KMS-11 (cell line): ENCODE data around the gene LASP1NB.

Experiments used
- H2AFZ ChIP-seq: fragments of 200-600 bp; sonication (generic); 2 replicates; pipeline ENCODE4 v1.6.1; 2016; ENCODE audit warnings: antibody characterized with exemption, mixed run types, low read depth
- H3K27ac ChIP-seq: fragments of 200-600 bp; sonication (generic); 2 replicates; pipeline ENCODE4 v1.6.1; 2016; ENCODE audit warnings: mild to moderate bottlenecking, mixed run types
- H3K27me3 ChIP-seq: fragments of 200-600 bp; sonication (generic); 2 replicates; pipeline ENCODE4 v1.6.1; 2017; ENCODE audit warnings: mild to moderate bottlenecking, low read depth, mixed run types, moderate library complexity; ENCODE audit not compliant: insufficient read depth
- H3K36me3 ChIP-seq: fragments of 200-600 bp; sonication (generic); 2 replicates; pipeline ENCODE4 v1.6.1; 2017; ENCODE audit warnings: mild to moderate bottlenecking, mixed run types; ENCODE audit not compliant: insufficient read depth
- H3K4me1 ChIP-seq: fragments of 200-600 bp; sonication (generic); 2 replicates; pipeline ENCODE4 v1.6.1; 2016; ENCODE audit warnings: mild to moderate bottlenecking, low read depth, mixed run types; ENCODE audit not compliant: poor library complexity, severe bottlenecking
- H3K4me2 ChIP-seq: fragments of 200-600 bp; sonication (generic); 2 replicates; pipeline ENCODE4 v1.7.0; 2016; ENCODE audit warnings: mild to moderate bottlenecking, mixed run types
- H3K4me3 ChIP-seq: fragments of 200-600 bp; sonication (generic); IDR thresholded peaks from 2 replicates; pipeline ENCODE4 v1.6.1; 2017; ENCODE audit warnings: low read depth, low read length, mixed read lengths; ENCODE audit not compliant: insufficient read depth
- H3K79me2 ChIP-seq: fragments of 200-600 bp; sonication (generic); 2 replicates; pipeline ENCODE4 v1.6.1; 2016; ENCODE audit warnings: low read depth, mixed run types; ENCODE audit not compliant: insufficient read depth
- H3K9ac ChIP-seq: fragments of 200-600 bp; sonication (generic); 2 replicates; pipeline ENCODE4 v1.6.1; 2016; ENCODE audit warnings: mild to moderate bottlenecking, mixed run types
- H4K20me1 ChIP-seq: fragments of 200-600 bp; sonication (generic); 2 replicates; pipeline ENCODE4 v1.6.1; 2016; ENCODE audit warnings: mild to moderate bottlenecking, mixed run types; ENCODE audit not compliant: insufficient read depth
- TF ChIP-seq, protein P1 (sequence below): fragments of 200-600 bp; sonication (generic); conservative IDR thresholded peaks from 2 replicates; pipeline ENCODE4 v1.6.1; 2017; ENCODE audit warnings: low read depth, mild to moderate bottlenecking, antibody characterized with exemption, low read length, moderate library complexity, mixed read lengths

LASP1NB gene

DNA sequence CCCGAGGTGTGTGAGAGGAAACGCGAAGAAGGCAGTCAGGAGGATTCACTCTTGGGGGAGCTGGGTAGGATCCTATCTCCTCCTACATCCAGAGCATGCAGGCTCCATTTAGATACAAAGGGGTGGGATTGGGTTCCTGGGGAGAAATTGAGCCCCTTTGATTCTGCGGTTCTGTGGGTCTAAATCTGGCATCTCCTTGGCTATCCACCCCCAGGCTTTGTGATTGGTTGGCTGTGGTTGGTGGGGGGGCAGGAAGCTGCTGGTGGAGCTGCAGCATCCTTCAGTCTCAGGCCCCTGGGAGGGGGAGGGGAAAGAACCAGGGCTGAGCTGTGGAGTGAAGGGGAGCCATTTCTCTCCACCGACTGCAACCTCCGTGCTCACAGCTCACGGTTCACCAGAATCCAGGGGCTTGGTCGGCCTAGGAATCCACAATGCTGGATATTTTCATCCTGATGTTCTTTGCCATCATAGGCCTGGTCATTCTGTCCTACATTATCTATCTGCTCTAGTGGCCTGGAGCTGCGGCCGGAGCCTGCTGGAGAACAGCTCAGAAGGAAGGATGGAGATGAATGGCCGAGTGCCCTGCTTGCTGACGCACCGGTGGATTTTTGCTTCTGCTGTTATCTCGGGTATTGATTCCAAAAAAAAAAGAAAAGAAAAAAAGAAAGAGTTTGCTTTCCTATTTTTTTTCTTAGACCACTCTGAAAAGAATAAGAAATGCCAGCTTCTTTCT lies at the start of gene LASP1NB:
Gene LASP1NB (plus strand): TSS at position 352 of the 733 bp plus-strand sequence.
- Histone ChIP-seq H2AFZ (no peak within 1 kb of the TSS), H3K9ac (no peak within 1 kb of the TSS), H3K79me2 (no peaks in the 10 kb centered on the region), H4K20me1 (no peaks in the 10 kb centered on the region), H3K4me1 (peaks cover 19% of the 10 kb centered on the region), H3K27ac (peak within 1 kb of the TSS; percentile 12; the same call in 1 of the 2 replicates), H3K36me3 (no peaks in the 10 kb centered on the region), H3K4me3 (no peak within 1 kb of the TSS), H3K27me3 (no peaks in the 10 kb centered on the region), H3K4me2 (peak within 1 kb of the TSS; percentile 8; the same call in 1 of the 2 replicates)
- TF ChIP-seq, protein P1, sequence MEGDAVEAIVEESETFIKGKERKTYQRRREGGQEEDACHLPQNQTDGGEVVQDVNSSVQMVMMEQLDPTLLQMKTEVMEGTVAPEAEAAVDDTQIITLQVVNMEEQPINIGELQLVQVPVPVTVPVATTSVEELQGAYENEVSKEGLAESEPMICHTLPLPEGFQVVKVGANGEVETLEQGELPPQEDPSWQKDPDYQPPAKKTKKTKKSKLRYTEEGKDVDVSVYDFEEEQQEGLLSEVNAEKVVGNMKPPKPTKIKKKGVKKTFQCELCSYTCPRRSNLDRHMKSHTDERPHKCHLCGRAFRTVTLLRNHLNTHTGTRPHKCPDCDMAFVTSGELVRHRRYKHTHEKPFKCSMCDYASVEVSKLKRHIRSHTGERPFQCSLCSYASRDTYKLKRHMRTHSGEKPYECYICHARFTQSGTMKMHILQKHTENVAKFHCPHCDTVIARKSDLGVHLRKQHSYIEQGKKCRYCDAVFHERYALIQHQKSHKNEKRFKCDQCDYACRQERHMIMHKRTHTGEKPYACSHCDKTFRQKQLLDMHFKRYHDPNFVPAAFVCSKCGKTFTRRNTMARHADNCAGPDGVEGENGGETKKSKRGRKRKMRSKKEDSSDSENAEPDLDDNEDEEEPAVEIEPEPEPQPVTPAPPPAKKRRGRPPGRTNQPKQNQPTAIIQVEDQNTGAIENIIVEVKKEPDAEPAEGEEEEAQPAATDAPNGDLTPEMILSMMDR, result no peak

DNA sequence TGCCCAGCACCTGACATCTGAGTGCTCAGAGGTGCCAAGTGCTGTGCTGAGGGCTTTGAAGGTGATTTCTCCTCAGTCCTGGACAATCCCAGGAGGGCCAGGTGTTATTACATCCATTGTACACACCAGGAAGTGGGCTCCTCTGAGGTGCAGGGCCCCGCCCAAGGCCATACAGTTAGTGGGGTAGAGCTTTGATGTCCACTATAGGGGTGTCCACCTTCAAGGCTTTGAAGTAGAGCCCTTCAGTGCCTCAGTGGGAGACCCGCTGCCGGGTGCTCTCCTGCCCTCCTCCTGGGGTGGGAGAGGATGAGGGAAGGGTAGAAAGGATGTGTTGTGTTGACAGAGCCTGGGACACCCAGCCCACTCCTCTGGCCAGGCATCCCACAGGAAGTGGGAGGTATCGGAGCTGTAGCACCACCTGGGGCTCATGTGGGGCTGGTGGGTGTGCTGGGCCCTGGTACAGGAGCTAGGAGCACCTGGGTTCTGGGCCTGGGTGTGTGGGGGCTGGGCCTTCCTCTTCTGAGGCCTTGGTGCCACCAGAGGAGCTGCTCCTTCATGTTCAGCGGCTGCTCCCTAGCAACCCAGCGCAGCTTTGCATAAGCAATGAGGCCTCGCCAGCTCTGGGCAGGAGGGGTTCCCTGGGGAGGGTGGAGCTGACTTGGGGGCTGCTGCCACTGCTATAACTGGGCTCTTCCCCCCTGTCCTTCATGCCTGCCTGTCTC lies 48.1 kb upstream of the LASP1NB start:
- Histone ChIP-seq H3K79me2 (peaks cover 74% of the 10 kb centered on the region), H4K20me1 (no peaks in the 10 kb centered on the region; the same call in 1 of the 2 replicates), H3K27ac (no peak overlapping the region), H3K36me3 (no peaks in the 10 kb centered on the region), H3K9ac (no peak overlapping the region), H3K27me3 (no peaks in the 10 kb centered on the region), H3K4me1 (peaks cover 76% of the 10 kb centered on the region), H3K4me3 (no peak overlapping the region), H3K4me2 (peak overlapping the region; percentile 30; the same call in 1 of the 2 replicates), H2AFZ (no peak overlapping the region)
- TF ChIP-seq, protein P1, result no peak

DNA sequence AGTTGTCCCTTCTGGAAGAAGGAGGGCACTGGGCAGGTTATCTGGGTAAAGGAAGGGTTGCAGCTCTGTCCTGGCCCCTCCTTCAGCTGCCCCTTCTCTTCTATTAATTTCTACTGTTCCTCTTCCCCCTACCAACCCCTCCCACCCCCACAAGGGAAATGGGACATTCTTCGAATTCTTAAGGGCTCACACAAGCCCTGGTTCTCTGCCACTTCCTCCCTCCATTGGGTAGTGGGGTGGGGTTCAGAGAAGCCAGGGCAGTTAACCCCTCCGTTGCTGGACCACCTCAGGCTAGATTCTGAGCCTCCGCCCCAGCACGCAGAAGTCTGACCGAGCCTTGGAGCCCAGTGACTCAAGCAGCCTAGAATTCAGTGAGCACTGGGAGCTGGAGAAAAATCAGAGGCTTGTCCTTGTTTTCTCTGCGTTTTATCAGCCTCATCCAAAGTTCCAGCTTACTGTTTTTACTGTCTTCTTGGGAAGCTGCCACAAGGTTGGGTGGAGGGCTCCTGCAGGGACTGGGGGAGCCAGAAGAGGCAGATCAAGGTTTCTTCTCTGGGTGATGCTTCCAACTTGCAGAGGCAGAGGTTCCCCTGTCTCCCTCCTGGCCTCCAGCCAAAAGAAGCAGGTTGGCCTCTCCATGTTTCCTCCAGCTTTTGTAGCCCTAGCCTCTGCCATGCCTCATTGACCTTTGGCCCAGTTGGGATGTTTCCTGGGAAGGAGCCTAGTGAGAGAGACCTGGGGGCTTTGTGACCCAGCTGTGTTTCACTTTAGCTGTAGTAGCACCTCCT lies 45.3 kb upstream of the LASP1NB start:
- Histone ChIP-seq H3K36me3 (no peaks in the 10 kb centered on the region), H3K4me2 (peak overlapping the region; percentile 53), H3K27ac (no peak overlapping the region; the same call in 1 of the 2 replicates), H3K4me3 (no peak overlapping the region), H4K20me1 (no peaks in the 10 kb centered on the region; the same call in 1 of the 2 replicates), H3K27me3 (no peaks in the 10 kb centered on the region), H3K9ac (no peak overlapping the region), H3K79me2 (peaks cover 46% of the 10 kb centered on the region), H2AFZ (no peak overlapping the region), H3K4me1 (peaks cover 61% of the 10 kb centered on the region)
- TF ChIP-seq, protein P1, result no peak

DNA sequence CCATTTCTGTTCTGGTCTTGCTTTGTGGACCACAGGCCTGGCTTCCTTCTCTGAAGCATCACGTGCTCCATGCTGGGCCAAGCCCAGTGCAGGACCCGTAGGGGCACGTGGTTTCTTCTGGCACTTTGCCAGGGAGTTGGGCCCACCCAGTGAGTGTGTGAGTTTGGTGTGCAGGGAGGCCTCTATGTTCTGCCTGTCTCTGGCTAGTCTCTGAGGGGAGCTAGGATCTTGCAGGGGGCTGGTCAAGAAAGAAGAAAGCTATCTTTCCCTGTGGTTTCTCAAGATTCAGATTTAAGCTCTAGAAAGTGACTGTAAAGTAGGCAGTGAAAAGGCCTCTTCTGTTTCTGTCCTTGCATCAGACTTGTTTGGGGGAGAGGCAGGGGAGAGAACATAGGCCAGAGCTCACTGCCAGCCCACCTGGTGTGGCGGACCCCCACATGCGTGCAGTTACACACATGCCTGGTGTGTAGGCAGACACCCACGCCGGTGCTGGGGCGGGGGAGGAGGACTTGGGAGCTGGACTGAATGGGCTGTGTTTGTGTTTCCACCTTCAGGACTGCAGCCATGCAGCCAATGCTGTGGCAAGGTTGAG lies 43.7 kb upstream of the LASP1NB start:
- TF ChIP-seq, protein P1, result no peak
- Histone ChIP-seq H3K4me3 (no peak overlapping the region), H3K4me2 (peak overlapping the region; percentile 23; the same call in 1 of the 2 replicates), H3K4me1 (peaks cover 54% of the 10 kb centered on the region), H3K27ac (peak overlapping the region; percentile 21; the same call in 1 of the 2 replicates), H3K27me3 (no peaks in the 10 kb centered on the region), H2AFZ (no peak overlapping the region), H3K9ac (no peak overlapping the region), H4K20me1 (no peaks in the 10 kb centered on the region; the same call in 1 of the 2 replicates), H3K79me2 (peaks cover 35% of the 10 kb centered on the region), H3K36me3 (no peaks in the 10 kb centered on the region)
